ELF-1 (cell line): ENCODE measurements around the gene NLGN1.

Experiments used
- DNase-seq: peaks from one replicate; pipeline ENCODE4 v3.0.0-alpha.2; 2016; ENCODE audit warnings: low read depth, low spot score

NLGN1 gene

GRCh38 chr3:173976281-173976680, 578.7 kb downstream of the NLGN1 start:
- no peak for DNase-seq

- DNase-seq = no peak
Measured at GRCh38 chr3:173977747-173978146, 580.2 kb downstream of the NLGN1 start.

DNA sequence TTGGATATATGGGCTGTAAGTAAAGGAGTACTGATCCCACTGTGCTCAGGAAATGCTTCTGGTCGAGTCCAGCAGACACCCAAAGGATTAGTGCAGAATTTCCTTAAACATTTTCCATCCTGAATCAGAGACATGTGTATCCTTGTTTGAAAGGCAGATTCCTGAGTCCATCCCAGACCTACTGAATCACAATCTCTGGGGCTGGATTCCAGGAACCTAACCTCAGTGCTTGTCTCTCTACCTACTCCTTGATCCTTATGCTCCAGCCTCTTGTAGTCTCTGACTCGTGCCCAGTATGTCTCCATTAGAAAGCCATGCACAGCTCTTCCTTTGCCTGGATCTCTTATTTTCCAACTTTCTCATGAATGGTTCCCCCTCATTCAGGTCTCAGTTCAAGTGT, 585.8 kb downstream of the NLGN1 start:
- DNase-seq = peak; percentile 26

DNA sequence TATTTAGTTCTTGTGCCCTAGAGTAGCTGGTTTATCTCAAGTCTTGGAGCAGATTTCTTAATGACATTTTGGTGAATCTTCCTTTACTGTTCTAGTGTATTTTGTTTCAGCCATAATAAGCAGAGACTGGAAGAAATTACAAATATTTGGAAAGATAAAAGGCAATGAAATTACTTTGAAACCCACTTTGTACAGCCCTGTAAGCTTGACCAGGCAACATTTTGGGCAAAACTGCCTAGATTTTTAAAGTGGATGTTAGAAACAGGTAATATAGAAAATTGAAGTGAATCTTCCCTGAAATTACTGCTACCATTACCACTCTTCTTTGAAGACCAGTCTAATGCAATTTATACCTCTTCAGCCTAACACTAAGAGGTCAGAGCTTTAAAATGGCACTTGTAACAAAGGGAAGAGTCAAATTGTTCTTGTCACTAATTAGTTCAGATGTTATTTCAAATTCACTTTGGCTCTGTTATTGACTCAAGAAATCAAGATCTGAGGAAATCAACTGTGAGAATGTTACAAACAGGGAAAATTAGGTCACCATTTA, 589.4 kb downstream of the NLGN1 start:
- DNase-seq = no peak

DNA sequence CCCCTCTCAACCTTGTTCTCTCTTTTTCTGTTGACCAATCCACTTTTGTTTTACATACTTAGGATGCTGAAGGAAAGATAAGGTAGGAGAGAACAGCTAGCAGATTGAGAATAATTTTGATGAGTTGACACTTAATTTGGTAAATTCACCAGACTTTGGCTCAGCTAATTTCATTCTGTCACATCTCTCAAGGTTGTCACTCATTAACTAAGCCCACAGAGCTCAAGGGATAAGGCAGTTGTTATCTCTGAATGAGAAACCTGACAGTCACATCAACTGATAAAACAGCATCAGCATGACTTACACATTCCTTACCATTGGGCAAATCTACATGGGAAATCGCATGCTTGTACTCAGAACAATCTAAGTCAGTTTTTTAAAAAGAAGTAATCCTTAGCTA, 591.4 kb downstream of the NLGN1 start:
- DNase-seq = no peak

- DNase-seq = no peak
Measured at GRCh38 chr3:173992416-173992815, 594.9 kb downstream of the NLGN1 start.

GRCh38 chr3:173993299-173993698, 595.8 kb downstream of the NLGN1 start:
- DNase-seq = no peak

DNA sequence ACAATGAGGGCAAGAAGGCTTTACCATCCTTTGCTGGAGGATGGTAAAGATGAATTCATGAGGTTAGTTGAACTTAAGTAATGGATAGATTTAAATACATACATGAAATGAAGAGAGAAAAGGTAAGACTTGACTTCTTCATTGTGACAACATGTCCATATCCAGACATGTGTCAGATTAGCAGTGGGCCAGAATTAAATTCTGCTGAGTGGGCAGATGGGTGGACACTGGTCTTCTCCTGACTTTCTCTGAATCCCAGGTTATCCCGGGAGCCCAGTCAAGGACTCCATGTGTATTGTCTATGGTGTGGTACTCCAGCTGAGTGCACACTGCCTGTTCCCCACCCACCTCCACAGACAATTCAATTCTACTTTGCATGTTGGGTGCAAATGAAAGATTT, 603.1 kb downstream of the NLGN1 start:
- DNase-seq = no peak

GRCh38 chr3:174002543-174002942, 605.0 kb downstream of the NLGN1 start:
- no peak for DNase-seq

- no peak for DNase-seq
Measured at GRCh38 chr3:174010907-174011306, 613.4 kb downstream of the NLGN1 start.

GRCh38 chr3:174016186-174016585, 618.6 kb downstream of the NLGN1 start:
- DNase-seq = no peak

DNA sequence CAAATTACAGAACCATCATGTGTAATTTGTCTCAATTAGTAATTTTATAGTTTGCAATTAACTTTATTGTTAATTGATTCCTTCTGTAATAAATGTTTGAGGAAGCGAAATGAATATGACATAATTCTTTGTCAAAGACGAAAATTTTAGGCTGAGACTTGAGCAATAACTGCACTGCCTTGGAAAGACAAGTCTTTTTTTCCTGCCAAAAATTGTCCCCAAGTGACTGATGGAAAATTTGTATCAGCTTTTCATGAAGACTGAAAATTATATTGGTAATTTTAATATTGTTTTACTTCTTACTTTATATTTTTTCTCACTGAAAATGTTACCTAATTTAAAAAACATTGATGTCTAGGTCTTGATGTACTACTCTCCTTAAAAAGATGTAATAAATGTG, 622.6 kb downstream of the NLGN1 start:
- no peak for DNase-seq

- DNase-seq = no peak
Measured at GRCh38 chr3:174023421-174023820, 625.9 kb downstream of the NLGN1 start.

GRCh38 chr3:174028673-174029072, 631.1 kb downstream of the NLGN1 start:
- DNase-seq = no peak

DNA sequence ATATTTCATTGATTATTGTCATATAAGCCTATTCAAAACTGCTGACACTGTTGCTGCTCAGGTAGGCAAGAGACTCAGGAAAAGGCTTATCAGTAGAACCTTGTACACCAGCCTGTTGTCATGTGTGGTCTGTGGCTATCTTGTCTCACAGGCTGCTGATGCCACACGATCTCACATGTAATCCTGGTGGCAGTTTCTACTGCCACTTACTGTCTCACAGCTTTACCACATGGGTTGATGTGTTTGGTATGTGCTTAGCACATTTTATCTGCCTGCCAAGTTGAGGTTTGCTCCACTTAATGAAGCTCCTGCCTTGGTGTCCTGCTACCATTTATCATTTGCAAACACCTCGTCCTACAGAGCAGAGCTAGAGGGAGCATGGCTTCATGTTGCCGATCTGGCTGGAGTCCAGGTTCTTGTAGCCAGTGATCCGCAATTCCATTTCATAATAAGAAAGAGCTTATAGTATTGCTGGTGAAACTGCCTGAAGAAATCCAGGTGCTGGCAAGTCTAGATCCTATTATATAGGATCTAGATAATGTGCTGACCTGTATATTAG, 637.9 kb downstream of the NLGN1 start:
- DNase-seq = no peak

DNA sequence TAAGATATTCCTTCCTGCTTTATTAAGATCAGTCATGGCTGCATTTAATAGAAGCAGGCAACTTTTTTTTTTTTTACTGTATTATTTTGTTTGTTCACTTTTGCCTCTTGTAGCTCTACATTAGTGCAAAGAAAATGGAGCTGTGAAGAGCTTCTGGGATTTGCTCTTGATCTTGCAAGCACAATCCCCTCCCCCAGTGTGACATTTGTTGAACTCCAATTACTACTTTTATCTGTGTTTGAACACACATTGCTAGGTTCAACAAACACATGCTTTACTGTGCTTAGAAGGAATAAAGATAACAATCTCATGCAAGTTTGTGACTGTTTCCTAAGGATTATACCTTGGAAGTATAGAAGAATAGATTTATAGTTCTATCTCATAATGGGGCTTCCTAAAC, 648.8 kb downstream of the NLGN1 start:
- DNase-seq = no peak

GRCh38 chr3:174049472-174049871, 651.9 kb downstream of the NLGN1 start:
- no peak for DNase-seq

- no peak for DNase-seq
Measured at GRCh38 chr3:174051191-174051590, 653.6 kb downstream of the NLGN1 start.

GRCh38 chr3:174058804-174059203, 661.3 kb downstream of the NLGN1 start:
- DNase-seq = no peak

- no peak for DNase-seq
Measured at GRCh38 chr3:174060431-174060830, 662.9 kb downstream of the NLGN1 start.

DNA sequence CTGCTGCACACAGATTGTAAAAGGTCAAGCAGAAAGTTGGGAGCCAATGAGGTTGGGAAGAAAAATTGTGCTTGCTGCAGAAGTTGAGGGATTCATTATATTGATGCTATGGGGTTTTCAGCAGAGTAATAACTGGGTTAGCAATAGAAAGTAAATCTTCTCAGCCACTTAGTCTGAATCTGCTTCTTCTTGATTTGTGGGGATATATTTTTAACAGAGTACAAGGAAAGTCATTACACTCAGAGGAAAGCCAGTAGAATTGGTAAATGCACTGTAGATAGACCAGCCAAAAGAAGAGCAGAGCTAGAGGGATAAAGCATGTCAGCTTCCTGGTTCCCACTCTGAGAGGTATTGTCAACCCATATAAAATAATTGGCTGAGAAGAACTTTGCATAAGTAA, 663.6 kb downstream of the NLGN1 start:
- DNase-seq = no peak

DNA sequence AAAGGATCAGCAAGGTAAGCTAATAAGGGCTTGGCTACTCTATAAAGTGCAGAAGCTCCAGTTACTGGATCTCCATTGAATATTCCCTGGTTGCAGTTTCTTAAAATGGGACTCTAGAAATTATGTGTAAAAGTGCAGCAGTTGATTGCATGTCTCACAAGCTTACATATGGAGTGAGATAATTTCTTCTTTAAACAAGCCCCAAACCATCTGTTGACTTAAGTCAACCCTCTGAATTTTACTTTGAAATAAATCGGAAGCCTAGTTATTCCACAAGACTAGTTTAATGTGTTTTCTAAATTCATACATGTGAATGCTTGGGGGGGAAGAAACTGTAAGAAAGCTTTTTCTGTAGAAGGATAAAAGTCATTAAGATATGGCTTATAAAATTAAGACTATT, 664.2 kb downstream of the NLGN1 start:
- no peak for DNase-seq

- no peak for DNase-seq
Measured at GRCh38 chr3:174062923-174063322, 665.4 kb downstream of the NLGN1 start.

- no peak for DNase-seq
Measured at GRCh38 chr3:174068035-174068434, 670.5 kb downstream of the NLGN1 start.
